ENCODE data around the gene NAA40. TPM values are rescaled to one million over a fixed set of nuclear protein-coding genes. Genes with fewer than 3 reads are reported as not detected.

Gene NAA40
- total and polyA plus RNA-seq, 2 of the 4 experiments (the other 2 are of a cell fraction): 15.2 to 24.7 TPM

DNA sequence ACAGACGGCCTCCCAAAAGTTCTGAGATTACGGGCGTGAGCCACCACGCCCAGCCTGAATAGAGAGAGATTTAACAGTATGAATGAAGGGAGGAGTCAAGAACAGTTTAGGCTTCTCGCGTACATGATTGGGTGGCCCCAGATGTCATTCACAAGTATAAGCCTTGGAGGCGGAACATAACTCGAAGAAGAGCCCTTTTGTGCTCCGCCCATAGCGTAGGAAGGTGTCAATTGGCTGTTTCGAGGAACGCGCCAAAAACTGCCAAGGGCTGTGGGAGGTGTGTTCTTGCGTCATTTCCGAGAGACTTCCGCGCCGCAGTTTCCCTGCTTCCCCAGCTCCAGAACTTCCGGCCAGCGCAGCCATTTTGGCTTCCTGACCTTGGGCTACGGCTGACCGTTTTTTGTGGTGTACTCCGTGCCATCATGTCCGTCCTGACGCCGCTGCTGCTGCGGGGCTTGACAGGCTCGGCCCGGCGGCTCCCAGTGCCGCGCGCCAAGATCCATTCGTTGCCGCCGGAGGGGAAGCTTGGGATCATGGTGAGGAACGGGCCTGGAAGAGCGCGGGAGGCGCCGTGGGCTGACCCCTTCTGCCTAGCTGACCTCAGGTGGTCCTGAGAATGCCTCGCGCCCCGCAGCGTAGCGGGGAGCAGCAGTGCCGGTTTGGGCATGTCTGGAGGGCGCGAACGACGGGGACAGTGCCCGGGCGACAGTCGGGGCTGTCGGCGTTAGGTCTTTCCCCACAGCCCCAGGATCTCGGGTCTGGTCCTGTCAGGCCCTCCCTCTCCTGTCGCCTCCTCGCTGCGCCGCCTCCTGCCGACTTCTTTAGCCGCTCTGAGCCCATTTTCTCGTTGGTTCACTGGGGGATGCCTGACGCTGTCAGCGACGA is 35.7 kb downstream of the NAA40 start, which contains the start of gene COX8A:
TSS of gene COX8A (plus strand) at position 362 of the 885 bp plus-strand sequence. CDS start at position 423, 61 bp downstream.
- Histone ChIP-seq H3K56ac (ENCODE audit: extremely low read depth, insufficient read depth, low read length) (peak within 1 kb of the TSS; percentile 65), H3K79me1 (ENCODE audit: low read depth in 1 of 2, low read length in 2 of 2) (peaks cover 7 to 36% of the 10 kb centered on the region in 2 experiments; a peak in 3 of 4 replicates), H3K14ac (replicated peaks; ENCODE audit: low read depth, low read length) (peak within 1 kb of the TSS; percentile 87), H2AK9ac (replicated peaks; ENCODE audit: low read depth, low read length, poor library complexity) (peak within 1 kb of the TSS; percentile 99), H2BK5ac (ENCODE audit: low read depth, low read length, poor library complexity, severe bottlenecking) (peak within 1 kb of the TSS; percentile 91), H3K4me3 (ENCODE audit: insufficient read depth, low read depth, low read length) (peak within 1 kb of the TSS; percentile 82), H4K20me1 (ENCODE audit: insufficient read depth, low read length) (peaks cover 18% of the 10 kb centered on the region), H3K27me3 (ENCODE audit: control insufficient read depth, insufficient read depth, low read length) (no peaks in the 10 kb centered on the region), H2AK5ac (ENCODE audit: low read depth, low read length) (peak within 1 kb of the TSS; percentile 66), H2BK120ac (ENCODE audit: low read depth, low read length) (peak within 1 kb of the TSS; percentile 52), H4K8ac (ENCODE audit: low read depth in 2 of 2, low read length in 2 of 2) (peak within 1 kb of the TSS; percentile 44 to 90), H4K91ac (ENCODE audit: insufficient read depth, low read depth, low read length) (peak within 1 kb of the TSS; percentile 77; the same call in 1 of the 2 replicates), H2AFZ (replicated peaks; ENCODE audit: low read length, poor library complexity) (peak within 1 kb of the TSS; percentile 97), H2BK15ac (ENCODE audit: low read depth, low read length) (no peak within 1 kb of the TSS), H3K18ac (ENCODE audit: low read depth, low read length) (no peak within 1 kb of the TSS; the same call in 1 of the 2 replicates), H3K27ac (ENCODE audit: insufficient read depth, low read length) (peak within 1 kb of the TSS; percentile 86), H3K36me3 (ENCODE audit: control insufficient read depth, insufficient read depth, low read length) (peaks cover 11% of the 10 kb centered on the region; the same call in 1 of the 2 replicates), H3K9ac (ENCODE audit: low read depth, low read length) (peak within 1 kb of the TSS; percentile 84), H3K4me2 (ENCODE audit: low read depth, low read length) (peak within 1 kb of the TSS; percentile 44), H3K4me1 (ENCODE audit: control insufficient read depth, insufficient read depth, low read length) (peaks cover 9% of the 10 kb centered on the region), H4K5ac (ENCODE audit: low read depth, low read length) (peak within 1 kb of the TSS; percentile 57), H2BK20ac (ENCODE audit: low read depth, low read length) (no peak within 1 kb of the TSS), H3K9me1 (ENCODE audit: insufficient read depth, low read length) (peaks cover 16% of the 10 kb centered on the region), H3K9me3 (ENCODE audit: control insufficient read depth, insufficient read depth, low read length) (no peaks in the 10 kb centered on the region), H3K4ac (ENCODE audit: low read depth, low read length) (peak within 1 kb of the TSS; percentile 92), H3K23ac (ENCODE audit: low read depth, low read length) (peak within 1 kb of the TSS; percentile 70)
- intact Hi-C loops (cut with micrococcal nuclease): no loop called here
- 1% methylated on average over 37 of the region's 67 CpGs; no CpG with 5 or more reads in 1 of the 2 experiments for WGBS, 2 experiments (ENCODE audit: extremely low coverage in 2 of 2, insufficient read length in 1 of 2)
- dilution Hi-C loops (cut with HindIII; ENCODE audit: low sequenced_read_pairs, unreplicated experiment): no loop called here
- ATAC-seq (ENCODE audit: low read depth) (peak; percentile 98), DNase-seq (peak; percentile 100)
- in situ Hi-C loops (cut with MboI; ENCODE audit: low sequenced_read_pairs): no loop called here
- CTCF ChIA-PET: interaction anchor here (0.6 kb wide), 1 partner anchor 40 kb away, joined by 8 read pairs; no protein-coding TSS in a partner anchor
- POLR2A ChIA-PET (ENCODE audit: unreplicated experiment): no interaction called here
- BruUV-seq (replicated peaks): TSS peak; percentile 58
- TF ChIP-seq POLR2A (IDR thresholded peaks at IDR 0.05; ENCODE audit: low read depth, low read length) (peak; percentile 62; the same call in 1 of the 2 replicates), MAZ (IDR thresholded peaks at IDR 0.05; ENCODE audit: borderline replicate concordance, low read depth, low read length) (peak; percentile 99), RFX5 (IDR thresholded peaks at IDR 0.05; ENCODE audit: low read depth, low read length) (no peak), NFE2L2 (IDR thresholded peaks at IDR 0.05; ENCODE audit: low read depth, low read length) (no peak), CEBPB (IDR thresholded peaks at IDR 0.05; ENCODE audit: low read depth, low read length) (peak; percentile 97), SMC3 (IDR thresholded peaks at IDR 0.05; ENCODE audit: low read depth, low read length) (no peak), CHD1 (IDR thresholded peaks at IDR 0.05; ENCODE audit: low read depth, low read length) (no peak), MAFK (IDR thresholded peaks at IDR 0.05; ENCODE audit: low read depth, low read length) (no peak), RAD21 (IDR thresholded peaks at IDR 0.05; ENCODE audit: low read length) (0 out of 2 replicates have a peak, but pooled peaks have one; percentile 4), RCOR1 (IDR thresholded peaks at IDR 0.05; ENCODE audit: insufficient replicate concordance, low read length) (no peak), BHLHE40 (IDR thresholded peaks at IDR 0.05; ENCODE audit: low read depth, low read length) (no peak), MXI1 (IDR thresholded peaks at IDR 0.05; ENCODE audit: borderline replicate concordance, low read depth, low read length) (no peak)
- TF ChIP-seq, protein P1, sequence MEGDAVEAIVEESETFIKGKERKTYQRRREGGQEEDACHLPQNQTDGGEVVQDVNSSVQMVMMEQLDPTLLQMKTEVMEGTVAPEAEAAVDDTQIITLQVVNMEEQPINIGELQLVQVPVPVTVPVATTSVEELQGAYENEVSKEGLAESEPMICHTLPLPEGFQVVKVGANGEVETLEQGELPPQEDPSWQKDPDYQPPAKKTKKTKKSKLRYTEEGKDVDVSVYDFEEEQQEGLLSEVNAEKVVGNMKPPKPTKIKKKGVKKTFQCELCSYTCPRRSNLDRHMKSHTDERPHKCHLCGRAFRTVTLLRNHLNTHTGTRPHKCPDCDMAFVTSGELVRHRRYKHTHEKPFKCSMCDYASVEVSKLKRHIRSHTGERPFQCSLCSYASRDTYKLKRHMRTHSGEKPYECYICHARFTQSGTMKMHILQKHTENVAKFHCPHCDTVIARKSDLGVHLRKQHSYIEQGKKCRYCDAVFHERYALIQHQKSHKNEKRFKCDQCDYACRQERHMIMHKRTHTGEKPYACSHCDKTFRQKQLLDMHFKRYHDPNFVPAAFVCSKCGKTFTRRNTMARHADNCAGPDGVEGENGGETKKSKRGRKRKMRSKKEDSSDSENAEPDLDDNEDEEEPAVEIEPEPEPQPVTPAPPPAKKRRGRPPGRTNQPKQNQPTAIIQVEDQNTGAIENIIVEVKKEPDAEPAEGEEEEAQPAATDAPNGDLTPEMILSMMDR (conservative IDR thresholded peaks at IDR 0.05; ENCODE audit: low read depth, low read length): 0 out of 2 replicates have a peak, but pooled peaks have one; percentile 14
- TF ChIP-seq, protein P2, sequence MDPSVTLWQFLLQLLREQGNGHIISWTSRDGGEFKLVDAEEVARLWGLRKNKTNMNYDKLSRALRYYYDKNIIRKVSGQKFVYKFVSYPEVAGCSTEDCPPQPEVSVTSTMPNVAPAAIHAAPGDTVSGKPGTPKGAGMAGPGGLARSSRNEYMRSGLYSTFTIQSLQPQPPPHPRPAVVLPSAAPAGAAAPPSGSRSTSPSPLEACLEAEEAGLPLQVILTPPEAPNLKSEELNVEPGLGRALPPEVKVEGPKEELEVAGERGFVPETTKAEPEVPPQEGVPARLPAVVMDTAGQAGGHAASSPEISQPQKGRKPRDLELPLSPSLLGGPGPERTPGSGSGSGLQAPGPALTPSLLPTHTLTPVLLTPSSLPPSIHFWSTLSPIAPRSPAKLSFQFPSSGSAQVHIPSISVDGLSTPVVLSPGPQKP (IDR thresholded peaks at IDR 0.05; ENCODE audit: borderline replicate concordance, low read depth, low read length): no peak
